Calu3 (cell line): ENCODE results near the gene PSMA2. TPM values are rescaled to one million over a fixed set of nuclear protein-coding genes. Genes with fewer than 3 reads are reported as not detected.

Experiments
- BruUV-seq: library from RNA; stranded (reverse); fragments of 400-500 nt; replicated peaks from 2 replicates; lab custom pipeline; 2021; lab: Mats Ljungman, UMichigan
- CTCF ChIA-PET: fragments of 300-600 bp; sonication (Branson Sonifier 250); formaldehyde crosslinking; loops from one replicate; lab custom pipeline; 2022; ENCODE audit warnings: antibody characterized with exemption; lab: Charles Lee
- DNase-seq: peaks from one replicate; pipeline ENCODE4 v3.0.0; 2022
- H3K27ac Mint-ChIP-seq: one replicate; pipeline ENCODE4 v1.8.0; 2022; ENCODE audit warnings: mixed read lengths; ENCODE audit not compliant: unreplicated experiment
- H3K27me3 Mint-ChIP-seq: one replicate; pipeline ENCODE4 v1.8.0; 2022; ENCODE audit warnings: mixed read lengths; ENCODE audit not compliant: unreplicated experiment
- H3K36me3 Mint-ChIP-seq: one replicate; pipeline ENCODE4 v1.8.0; 2022; ENCODE audit warnings: mild to moderate bottlenecking, moderate library complexity, mixed read lengths; ENCODE audit not compliant: insufficient read depth, unreplicated experiment
- H3K4me1 Mint-ChIP-seq: one replicate; pipeline ENCODE4 v1.8.0; 2022; ENCODE audit warnings: mild to moderate bottlenecking, low read depth, mixed read lengths; ENCODE audit not compliant: unreplicated experiment
- H3K4me3 Mint-ChIP-seq: one replicate; pipeline ENCODE4 v1.8.0; 2022; ENCODE audit warnings: mild to moderate bottlenecking, low read depth, moderate library complexity, mixed read lengths; ENCODE audit not compliant: unreplicated experiment
- H3K9me3 Mint-ChIP-seq: one replicate; pipeline ENCODE4 v1.8.0; 2022; ENCODE audit warnings: low read depth, mixed read lengths; ENCODE audit not compliant: unreplicated experiment
- intact Hi-C: fragments of 100-400 bp; cut with micrococcal nuclease; formaldehyde crosslinking; loops from one replicate; pipeline ENCODE4 v1.10.0; 2022; ENCODE audit not compliant: unreplicated experiment
- total RNA-seq: library from RNA; stranded (reverse); gene quantifications from 2 replicates; pipeline ENCODE4 v1.2.3, GENCODE V29; 2022
- TF ChIP-seq, protein P1 (sequence below): fragments of 200-600 bp; IDR thresholded peaks from one replicate; pipeline ENCODE4 v1.8.0; 2022; ENCODE audit warnings: antibody characterized with exemption; ENCODE audit not compliant: unreplicated experiment

Gene PSMA2
- total RNA-seq, 1 experiment from 2014 or later: 208 TPM

GRCh38 chr7:42959549-42959948 is 27.6 kb upstream of the PSMA2 start:
- Mint-ChIP-seq H3K4me1 (no peaks in the 10 kb centered on the region), H3K9me3 (peaks cover 3% of the 10 kb centered on the region), H3K27me3 (peaks cover 32% of the 10 kb centered on the region), H3K27ac (no peak overlapping the region), H3K36me3 (no peaks in the 10 kb centered on the region), H3K4me3 (no peak overlapping the region)
- intact Hi-C loops: no loop called here
- CTCF ChIA-PET: no interaction called here
- TF ChIP-seq, protein P1, sequence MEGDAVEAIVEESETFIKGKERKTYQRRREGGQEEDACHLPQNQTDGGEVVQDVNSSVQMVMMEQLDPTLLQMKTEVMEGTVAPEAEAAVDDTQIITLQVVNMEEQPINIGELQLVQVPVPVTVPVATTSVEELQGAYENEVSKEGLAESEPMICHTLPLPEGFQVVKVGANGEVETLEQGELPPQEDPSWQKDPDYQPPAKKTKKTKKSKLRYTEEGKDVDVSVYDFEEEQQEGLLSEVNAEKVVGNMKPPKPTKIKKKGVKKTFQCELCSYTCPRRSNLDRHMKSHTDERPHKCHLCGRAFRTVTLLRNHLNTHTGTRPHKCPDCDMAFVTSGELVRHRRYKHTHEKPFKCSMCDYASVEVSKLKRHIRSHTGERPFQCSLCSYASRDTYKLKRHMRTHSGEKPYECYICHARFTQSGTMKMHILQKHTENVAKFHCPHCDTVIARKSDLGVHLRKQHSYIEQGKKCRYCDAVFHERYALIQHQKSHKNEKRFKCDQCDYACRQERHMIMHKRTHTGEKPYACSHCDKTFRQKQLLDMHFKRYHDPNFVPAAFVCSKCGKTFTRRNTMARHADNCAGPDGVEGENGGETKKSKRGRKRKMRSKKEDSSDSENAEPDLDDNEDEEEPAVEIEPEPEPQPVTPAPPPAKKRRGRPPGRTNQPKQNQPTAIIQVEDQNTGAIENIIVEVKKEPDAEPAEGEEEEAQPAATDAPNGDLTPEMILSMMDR: no peak
- no peak for DNase-seq
- no TSS peak for BruUV-seq

- DNase-seq: no peak
- intact Hi-C loops: no loop called here
- BruUV-seq: no TSS peak
- H3K9me3 Mint-ChIP-seq: peaks cover 3% of the 10 kb centered on the region
- H3K4me1 Mint-ChIP-seq: no peaks in the 10 kb centered on the region
- H3K4me3 Mint-ChIP-seq: no peak overlapping the region
- CTCF ChIA-PET: no interaction called here
- no peaks in the 10 kb centered on the region for H3K36me3 Mint-ChIP-seq
- TF ChIP-seq, protein P1: no peak
- no peak overlapping the region for H3K27ac Mint-ChIP-seq
- H3K27me3 Mint-ChIP-seq: peaks cover 14% of the 10 kb centered on the region
These were observed 24.1 kb upstream of the PSMA2 start for GRCh38 chr7:42956062-42956461.

GRCh38 chr7:42953994-42954393 is 22.0 kb upstream of the PSMA2 start:
- TF ChIP-seq, protein P1: no peak
- Mint-ChIP-seq H3K36me3 (no peaks in the 10 kb centered on the region), H3K27ac (no peak overlapping the region), H3K4me3 (no peak overlapping the region), H3K9me3 (peaks cover 3% of the 10 kb centered on the region), H3K4me1 (no peaks in the 10 kb centered on the region), H3K27me3 (no peaks in the 10 kb centered on the region)
- intact Hi-C loops: no loop called here
- no TSS peak for BruUV-seq
- CTCF ChIA-PET: no interaction called here
- DNase-seq: no peak

- no peaks in the 10 kb centered on the region for H3K4me1 Mint-ChIP-seq
- no peak overlapping the region for H3K27ac Mint-ChIP-seq
- no TSS peak for BruUV-seq
- peaks cover 13% of the 10 kb centered on the region for H3K27me3 Mint-ChIP-seq
- H3K9me3 Mint-ChIP-seq: peaks cover 2% of the 10 kb centered on the region
- H3K4me3 Mint-ChIP-seq: no peak overlapping the region
- TF ChIP-seq, protein P1: no peak
- no peaks in the 10 kb centered on the region for H3K36me3 Mint-ChIP-seq
- DNase-seq: no peak
- CTCF ChIA-PET: no interaction called here
- intact Hi-C loops: no loop called here
These were observed 20.4 kb upstream of the PSMA2 start for GRCh38 chr7:42952328-42952727.
